Retina (tissue), 1 donor: ENCODE data around the gene GLMP.

Source experiments
- DNase-seq: peaks from one replicate; pipeline ENCODE4 v3.0.0-alpha.2; 2016

The GLMP gene

GRCh38 chr1:156285437-156285836, 10.0 kb downstream of the GLMP start:
- no peak for DNase-seq

- DNase-seq = no peak
Measured at GRCh38 chr1:156284757-156285156, 10.7 kb downstream of the GLMP start.

GRCh38 chr1:156284112-156284511, 11.4 kb downstream of the GLMP start, which contains the start of gene TMEM79:
Gene TMEM79, plus strand, starts transcription at chr1:156284325. Its CDS starts 902 bp downstream, at chr1:156285227.
- no peak for DNase-seq

- no peak for DNase-seq
Measured at GRCh38 chr1:156283521-156283920, 12.0 kb downstream of the GLMP start.

GRCh38 chr1:156282479-156283222, 12.8 kb downstream of the GLMP start, which contains the start of gene SMG5:
Gene SMG5, minus strand, starts transcription at chr1:156282825. Its CDS starts 145 bp downstream, at chr1:156282680.
- peak; percentile 94 for DNase-seq

- no peak for DNase-seq
Measured at GRCh38 chr1:156281693-156282478, 13.6 kb downstream of the GLMP start.

GRCh38 chr1:156281281-156281680, 14.2 kb downstream of the GLMP start:
- no peak for DNase-seq

GRCh38 chr1:156279837-156280236, 15.6 kb downstream of the GLMP start:
- no peak for DNase-seq

GRCh38 chr1:156276966-156277381, 18.5 kb downstream of the GLMP start:
- DNase-seq = no peak

- DNase-seq = no peak
Measured at GRCh38 chr1:156276532-156276931, 18.9 kb downstream of the GLMP start.

GRCh38 chr1:156270314-156270713, 25.2 kb downstream of the GLMP start:
- DNase-seq = no peak

GRCh38 chr1:156268336-156268735, 27.1 kb downstream of the GLMP start:
- DNase-seq = no peak

- no peak for DNase-seq
Measured at GRCh38 chr1:156266051-156266450, 29.4 kb downstream of the GLMP start.

GRCh38 chr1:156263288-156263655, 32.2 kb downstream of the GLMP start:
- DNase-seq = no peak

- no peak for DNase-seq
Measured at GRCh38 chr1:156262461-156263287, 32.8 kb downstream of the GLMP start.

- DNase-seq = no peak
Measured at GRCh38 chr1:156260896-156261295, 34.6 kb downstream of the GLMP start.

- DNase-seq = no peak
Measured at GRCh38 chr1:156259805-156260204, 35.7 kb downstream of the GLMP start.

GRCh38 chr1:156258859-156259258, 36.6 kb downstream of the GLMP start:
- DNase-seq = no peak

GRCh38 chr1:156257711-156258110, 37.8 kb downstream of the GLMP start:
- DNase-seq = no peak

- no peak for DNase-seq
Measured at GRCh38 chr1:156253634-156254033, 41.8 kb downstream of the GLMP start.

- no peak for DNase-seq
Measured at GRCh38 chr1:156251527-156251926, 44.0 kb downstream of the GLMP start.

- no peak for DNase-seq
Measured at GRCh38 chr1:156249593-156249992, 45.9 kb downstream of the GLMP start.

GRCh38 chr1:156248323-156248683, 47.2 kb downstream of the GLMP start:
- no peak for DNase-seq
